ENCODE results near the gene PCDHGC3.

PCDHGC3 gene

GRCh38 chr5:141513627-141514329 lies 38.0 kb downstream of the PCDHGC3 start:
- H3K27ac ChIP-seq (ENCODE audit: low read length) = no peak overlapping the region
- TF ChIP-seq, protein P1, sequence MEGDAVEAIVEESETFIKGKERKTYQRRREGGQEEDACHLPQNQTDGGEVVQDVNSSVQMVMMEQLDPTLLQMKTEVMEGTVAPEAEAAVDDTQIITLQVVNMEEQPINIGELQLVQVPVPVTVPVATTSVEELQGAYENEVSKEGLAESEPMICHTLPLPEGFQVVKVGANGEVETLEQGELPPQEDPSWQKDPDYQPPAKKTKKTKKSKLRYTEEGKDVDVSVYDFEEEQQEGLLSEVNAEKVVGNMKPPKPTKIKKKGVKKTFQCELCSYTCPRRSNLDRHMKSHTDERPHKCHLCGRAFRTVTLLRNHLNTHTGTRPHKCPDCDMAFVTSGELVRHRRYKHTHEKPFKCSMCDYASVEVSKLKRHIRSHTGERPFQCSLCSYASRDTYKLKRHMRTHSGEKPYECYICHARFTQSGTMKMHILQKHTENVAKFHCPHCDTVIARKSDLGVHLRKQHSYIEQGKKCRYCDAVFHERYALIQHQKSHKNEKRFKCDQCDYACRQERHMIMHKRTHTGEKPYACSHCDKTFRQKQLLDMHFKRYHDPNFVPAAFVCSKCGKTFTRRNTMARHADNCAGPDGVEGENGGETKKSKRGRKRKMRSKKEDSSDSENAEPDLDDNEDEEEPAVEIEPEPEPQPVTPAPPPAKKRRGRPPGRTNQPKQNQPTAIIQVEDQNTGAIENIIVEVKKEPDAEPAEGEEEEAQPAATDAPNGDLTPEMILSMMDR (IDR thresholded peaks at IDR 0.05; ENCODE audit: low read depth, low read length) = no peak
- no peak for TF ChIP-seq EZH2phosphoT487 (IDR thresholded peaks at IDR 0.05; ENCODE audit: low read depth)
- no peaks in the 10 kb centered on the region for H4K20me1 ChIP-seq (ENCODE audit: insufficient read depth, low read length)
- H3K4me2 ChIP-seq (ENCODE audit: low read length) = peak overlapping the region; percentile 43
- no peaks in the 10 kb centered on the region for H3K79me2 ChIP-seq (ENCODE audit: low read length)
- H2AFZ ChIP-seq (ENCODE audit: low read depth, low read length) = no peak overlapping the region
- H3K9me3 ChIP-seq (ENCODE audit: insufficient read depth, low read length) = no peaks in the 10 kb centered on the region
- no peaks in the 10 kb centered on the region for H3K27me3 ChIP-seq (ENCODE audit: low read depth, low read length)
- no peak overlapping the region; the same call in 1 of the 2 replicates for H3K4me3 ChIP-seq (ENCODE audit: low read length)
- no peak overlapping the region for H3K9ac ChIP-seq (ENCODE audit: low read length)
- H3K4me1 ChIP-seq (ENCODE audit: low read length) = peaks cover 49% of the 10 kb centered on the region
- no peaks in the 10 kb centered on the region for H3K36me3 ChIP-seq (replicated peaks; ENCODE audit: low read depth, low read length)

DNA sequence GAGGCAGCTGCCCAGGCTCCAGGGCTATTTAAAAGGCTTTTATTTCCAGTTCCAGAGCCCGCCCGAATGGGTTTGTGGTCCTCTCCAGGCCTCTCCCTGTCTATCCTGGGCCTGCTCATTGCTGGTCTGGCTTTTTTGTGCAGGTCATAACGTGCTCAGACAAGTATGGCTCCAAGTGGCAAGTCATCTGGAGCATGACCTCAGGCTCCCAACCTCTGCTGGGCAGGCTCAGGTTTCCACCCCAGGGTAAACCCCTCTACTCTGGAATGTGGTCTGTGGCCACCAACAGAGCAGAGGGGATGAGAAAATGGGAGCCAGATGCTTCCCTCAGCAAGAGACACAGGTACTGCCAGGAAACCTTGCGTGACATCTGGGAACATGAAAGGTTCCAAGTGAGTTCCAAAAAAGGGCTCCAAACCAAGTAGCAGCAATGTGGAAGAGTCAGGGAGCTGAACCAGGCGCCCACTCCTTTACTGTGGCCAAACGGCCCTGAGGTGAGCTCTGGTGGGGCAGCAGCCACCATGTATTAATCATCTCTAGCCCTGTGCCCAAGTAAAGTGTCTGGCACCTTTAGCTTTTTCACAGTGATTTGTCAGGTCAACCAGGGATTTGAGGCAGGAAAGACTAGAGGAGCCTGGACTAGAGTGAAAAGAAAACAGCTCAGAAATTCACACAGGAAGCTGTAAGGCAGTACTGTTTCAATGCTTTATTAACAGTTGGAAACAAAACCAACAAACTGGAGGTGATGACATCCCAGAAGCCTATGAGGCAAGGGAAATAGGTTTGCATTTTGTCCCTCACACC lies 38.8 kb downstream of the PCDHGC3 start:
- H3K27me3 ChIP-seq (ENCODE audit: low read depth, low read length) = no peaks in the 10 kb centered on the region
- no peak for TF ChIP-seq EZH2phosphoT487 (IDR thresholded peaks at IDR 0.05; ENCODE audit: low read depth)
- TF ChIP-seq, protein P1 (IDR thresholded peaks at IDR 0.05; ENCODE audit: low read depth, low read length) = no peak
- H3K36me3 ChIP-seq (replicated peaks; ENCODE audit: low read depth, low read length) = no peaks in the 10 kb centered on the region
- H3K4me2 ChIP-seq (ENCODE audit: low read length) = no peak overlapping the region
- H3K9me3 ChIP-seq (ENCODE audit: insufficient read depth, low read length) = no peaks in the 10 kb centered on the region
- no peak overlapping the region for H2AFZ ChIP-seq (ENCODE audit: low read depth, low read length)
- no peak overlapping the region for H3K9ac ChIP-seq (ENCODE audit: low read length)
- peaks cover 42% of the 10 kb centered on the region for H3K4me1 ChIP-seq (ENCODE audit: low read length)
- H3K79me2 ChIP-seq (ENCODE audit: low read length) = no peaks in the 10 kb centered on the region
- no peaks in the 10 kb centered on the region for H4K20me1 ChIP-seq (ENCODE audit: insufficient read depth, low read length)
- H3K4me3 ChIP-seq (ENCODE audit: low read length) = no peak overlapping the region
- H3K27ac ChIP-seq (ENCODE audit: low read length) = no peak overlapping the region

DNA sequence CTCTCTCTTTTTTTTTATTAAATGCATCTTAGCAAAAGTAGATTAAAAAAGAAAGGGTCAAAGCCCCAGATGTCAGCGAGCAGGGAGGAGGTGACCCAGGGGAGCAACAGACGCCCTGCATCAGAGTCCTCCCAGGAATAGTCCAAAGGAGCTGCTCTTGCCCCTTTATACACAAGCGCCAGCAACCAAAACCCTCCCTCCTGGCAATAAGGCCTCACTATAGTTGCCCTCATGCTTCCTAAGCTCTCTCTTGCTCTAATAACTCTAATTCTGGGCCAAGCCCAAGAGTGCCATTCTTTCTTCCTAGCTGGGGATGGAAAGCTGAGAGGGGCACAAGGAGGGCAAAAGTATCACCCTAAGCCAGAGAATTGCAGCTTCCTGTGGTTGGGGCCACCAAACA lies 39.4 kb downstream of the PCDHGC3 start:
- Histone ChIP-seq H3K27ac (ENCODE audit: low read length) (no peak overlapping the region), H3K9ac (ENCODE audit: low read length) (no peak overlapping the region), H2AFZ (ENCODE audit: low read depth, low read length) (no peak overlapping the region), H3K36me3 (replicated peaks; ENCODE audit: low read depth, low read length) (no peaks in the 10 kb centered on the region), H3K4me2 (ENCODE audit: low read length) (no peak overlapping the region), H4K20me1 (ENCODE audit: insufficient read depth, low read length) (no peaks in the 10 kb centered on the region), H3K9me3 (ENCODE audit: insufficient read depth, low read length) (no peaks in the 10 kb centered on the region), H3K79me2 (ENCODE audit: low read length) (no peaks in the 10 kb centered on the region), H3K27me3 (ENCODE audit: low read depth, low read length) (no peaks in the 10 kb centered on the region), H3K4me3 (ENCODE audit: low read length) (no peak overlapping the region), H3K4me1 (ENCODE audit: low read length) (peaks cover 39% of the 10 kb centered on the region)
- TF ChIP-seq, protein P1 (IDR thresholded peaks at IDR 0.05; ENCODE audit: low read depth, low read length) = no peak
- TF ChIP-seq EZH2phosphoT487 (IDR thresholded peaks at IDR 0.05; ENCODE audit: low read depth) = no peak

DNA sequence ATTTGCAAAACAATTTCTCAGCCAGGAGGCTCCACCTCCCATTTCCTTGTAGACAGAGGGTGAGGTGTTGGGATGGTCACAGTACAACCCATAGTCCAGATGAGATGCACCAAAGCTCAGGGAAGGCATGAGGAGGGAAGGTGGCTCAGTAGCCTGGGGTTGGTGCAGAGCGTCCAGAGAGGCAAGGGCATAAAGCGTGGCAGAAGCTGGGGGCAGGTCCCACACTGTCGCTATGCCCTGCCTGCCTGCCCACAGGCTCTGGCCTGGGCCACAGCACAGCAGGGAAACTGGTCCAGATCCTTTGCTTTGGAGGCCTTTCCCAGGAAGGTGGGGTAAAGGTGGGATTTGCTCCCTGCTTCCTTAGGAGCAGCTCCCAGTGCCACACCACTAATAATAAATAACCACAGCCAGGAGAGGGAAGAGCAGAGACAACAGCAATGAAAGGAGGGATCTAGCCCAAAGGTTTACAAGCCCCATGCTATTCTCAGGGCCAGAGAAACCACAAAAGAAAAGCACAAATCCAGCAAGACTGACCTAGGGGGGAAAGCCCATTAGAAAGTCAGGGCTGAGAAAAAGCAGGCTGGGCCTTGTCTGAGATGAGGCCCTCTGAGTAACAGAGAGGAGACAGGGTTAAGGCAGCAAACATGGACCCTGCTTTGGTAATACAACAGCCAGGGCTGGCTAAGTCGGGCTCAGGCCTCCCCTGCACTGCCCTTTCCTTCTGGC lies 40.3 kb downstream of the PCDHGC3 start:
- peaks cover 29% of the 10 kb centered on the region for H3K4me1 ChIP-seq (ENCODE audit: low read length)
- H3K27ac ChIP-seq (ENCODE audit: low read length) = no peak overlapping the region
- H3K36me3 ChIP-seq (replicated peaks; ENCODE audit: low read depth, low read length) = no peaks in the 10 kb centered on the region

More for the DNA sequence above, 40.3 kb downstream of the PCDHGC3 start:
- Histone ChIP-seq H3K9me3 (ENCODE audit: insufficient read depth, low read length) (no peaks in the 10 kb centered on the region), H3K4me3 (ENCODE audit: low read length) (no peak overlapping the region), H3K4me2 (ENCODE audit: low read length) (no peak overlapping the region), H3K27me3 (ENCODE audit: low read depth, low read length) (no peaks in the 10 kb centered on the region), H4K20me1 (ENCODE audit: insufficient read depth, low read length) (no peaks in the 10 kb centered on the region), H3K79me2 (ENCODE audit: low read length) (no peaks in the 10 kb centered on the region), H3K9ac (ENCODE audit: low read length) (no peak overlapping the region), H2AFZ (ENCODE audit: low read depth, low read length) (no peak overlapping the region)
- no peak for TF ChIP-seq EZH2phosphoT487 (IDR thresholded peaks at IDR 0.05; ENCODE audit: low read depth)
- TF ChIP-seq, protein P1 (IDR thresholded peaks at IDR 0.05; ENCODE audit: low read depth, low read length) = no peak
